A673 (cell line): ENCODE results near the gene TRIM50. TPM values are rescaled to one million over a fixed set of nuclear protein-coding genes. Genes with fewer than 3 reads are reported as not detected.
"Not testable (repeated sequence)": the region's sequence is repeated elsewhere in the genome, so short reads cannot be mapped to it uniquely, and the experiment has no call there.

Experiments used
- BruUV-seq: library from RNA; stranded (reverse); fragments of 400-500 nt; replicated peaks from 2 replicates; lab custom pipeline; 2021; lab: Mats Ljungman, UMichigan
- CTCF ChIA-PET: fragments of 300-600 bp; sonication (Branson Sonifier 250); formaldehyde crosslinking; loops from one replicate; lab custom pipeline; 2022; ENCODE audit warnings: antibody characterized with exemption; lab: Charles Lee
- POLR2A ChIA-PET: fragments of 300-600 bp; sonication (Branson Sonifier 250); formaldehyde crosslinking; loops from one replicate; lab custom pipeline; 2022; ENCODE audit warnings: antibody characterized with exemption; ENCODE audit not compliant: low non-redundant PET; lab: Charles Lee
- DNase-seq: peaks from one replicate; pipeline ENCODE4 v3.0.0-alpha.2; 2015; ENCODE audit warnings: low spot score
- H3K27ac ChIP-seq: fragments of 200-600 bp; sonication (generic); 2 replicates; pipeline ENCODE4 v1.5.1; 2016; ENCODE audit warnings: mixed run types, low read depth, mild to moderate bottlenecking, mixed read lengths, antibody characterized with exemption, low read length; ENCODE audit not compliant: poor library complexity, severe bottlenecking
- H3K27me3 ChIP-seq: fragments of 200-600 bp; sonication (generic); replicated peaks from 2 replicates; pipeline ENCODE4 v1.6.1; 2017; ENCODE audit warnings: mixed run types, low read depth, mild to moderate bottlenecking, mixed read lengths, antibody characterized with exemption, low read length; ENCODE audit not compliant: insufficient read depth, poor library complexity
- H3K36me3 ChIP-seq: fragments of 200-600 bp; sonication (generic); 2 replicates; pipeline ENCODE4 v1.6.1; 2016; ENCODE audit warnings: mixed run types, mild to moderate bottlenecking, mixed read lengths, antibody characterized with exemption, low read length; ENCODE audit not compliant: insufficient read depth, poor library complexity, severe bottlenecking
- H3K4me1 ChIP-seq: fragments of 200-600 bp; sonication (generic); 2 replicates; pipeline ENCODE4 v1.6.1; 2017; ENCODE audit warnings: mixed run types, mild to moderate bottlenecking, mixed read lengths, antibody characterized with exemption, low read length; ENCODE audit not compliant: insufficient read depth, poor library complexity, severe bottlenecking
- H3K4me3 ChIP-seq: fragments of 200-600 bp; sonication (generic); 2 replicates; pipeline ENCODE4 v1.5.1; 2016; ENCODE audit warnings: low read depth, mixed run types, mild to moderate bottlenecking, mixed read lengths, low read length; ENCODE audit not compliant: poor library complexity, severe bottlenecking
- H3K9me3 ChIP-seq: fragments of 200-600 bp; sonication (generic); 2 replicates; pipeline ENCODE4 v1.6.1; 2016; ENCODE audit warnings: mixed run types, low read depth, mild to moderate bottlenecking, mixed read lengths, antibody characterized with exemption, low read length; ENCODE audit not compliant: poor library complexity, severe bottlenecking
- intact Hi-C: fragments of 100-400 bp; cut with micrococcal nuclease; formaldehyde crosslinking; loops from one replicate; pipeline ENCODE4 v1.10.0; 2022; ENCODE audit not compliant: unreplicated experiment
- total RNA-seq: library from RNA; stranded (reverse); gene quantifications from 2 replicates; pipeline ENCODE4 v1.2.3, GENCODE V29; 2021

TRIM50 gene
- total RNA-seq, 1 experiment from 2014 or later = not detected

GRCh38 chr7:73297235-73297634 is 30.6 kb downstream of the TRIM50 start:
- CTCF ChIA-PET, H3K27ac ChIP-seq, H3K27me3 ChIP-seq, H3K9me3 ChIP-seq, BruUV-seq, H3K4me1 ChIP-seq, intact Hi-C loops, H3K4me3 ChIP-seq, H3K36me3 ChIP-seq, POLR2A ChIA-PET, DNase-seq: not testable (repeated sequence)

- H3K9me3 ChIP-seq, H3K4me1 ChIP-seq, CTCF ChIA-PET, BruUV-seq, intact Hi-C loops, H3K27ac ChIP-seq, DNase-seq, POLR2A ChIA-PET, H3K27me3 ChIP-seq, H3K36me3 ChIP-seq, H3K4me3 ChIP-seq: not testable (repeated sequence)
Measured at GRCh38 chr7:73277210-73277609, 50.7 kb downstream of the TRIM50 start.

- intact Hi-C loops, H3K36me3 ChIP-seq, BruUV-seq: not testable (repeated sequence)
Measured at GRCh38 chr7:73267813-73268212, 60.1 kb downstream of the TRIM50 start.

GRCh38 chr7:73266719-73267368 is 61.0 kb downstream of the TRIM50 start:
- H3K27me3 ChIP-seq, DNase-seq, POLR2A ChIA-PET, H3K4me3 ChIP-seq, H3K4me1 ChIP-seq, intact Hi-C loops, H3K36me3 ChIP-seq, BruUV-seq, H3K27ac ChIP-seq, H3K9me3 ChIP-seq, CTCF ChIA-PET: not testable (repeated sequence)

More at GRCh38 chr7:73267813-73268212, 60.1 kb downstream of the TRIM50 start:
- DNase-seq, H3K27me3 ChIP-seq, POLR2A ChIA-PET, H3K4me1 ChIP-seq, H3K27ac ChIP-seq, CTCF ChIA-PET, H3K4me3 ChIP-seq, H3K9me3 ChIP-seq: not testable (repeated sequence)

Other genes starting within 250 kb of the TRIM50 start
- gene SPDYE9, start 242.0 kb downstream of the TRIM50 start, total RNA-seq = not detected in 2 replicates
- 28.9 and 32.7 TPM in 2 replicates for gene NSUN5, start 19.3 kb downstream of the TRIM50 start, total RNA-seq
- gene FKBP6, start 79 bp upstream of the TRIM50 start, total RNA-seq = not detected in 2 replicates
- 1.3 and 1.7 TPM in 2 replicates for gene FZD9, start 105.7 kb upstream of the TRIM50 start, total RNA-seq
- 122 and 127 TPM in 2 replicates for gene BAZ1B, start 194.2 kb upstream of the TRIM50 start, total RNA-seq
- gene BCL7B, start 229.6 kb upstream of the TRIM50 start, total RNA-seq = 53.0 and 56.3 TPM in 2 replicates